Panc1 (cell line): ENCODE measurements around the gene ZBP1.
A peak's percentile ranks its signal among the peaks of the same experiment; 100 is the strongest.

Experiments used
- CTCF ChIP-seq: fragments of 450-650 bp; IDR thresholded peaks from 2 replicates; pipeline ENCODE4 v1.5.1; 2017; ENCODE audit warnings: mild to moderate bottlenecking
- SIN3A ChIP-seq: IDR thresholded peaks from 2 replicates; pipeline ENCODE4 v1.6.1; 2012; ENCODE audit warnings: low read depth, mild to moderate bottlenecking, low read length, moderate library complexity, borderline replicate concordance; ENCODE audit not compliant: insufficient read depth
- TCF7L2 ChIP-seq: IDR thresholded peaks from 2 replicates; pipeline ENCODE4 v1.6.1; 2011; ENCODE audit warnings: mild to moderate bottlenecking, low read depth, low read length, inconsistent platforms

GRCh38 chr20:57622579-57623381 is 2.6 kb upstream of the ZBP1 start:
- TF ChIP-seq CTCF (peak; percentile 98), SIN3A (no peak), TCF7L2 (no peak)
